Measurements from ENCODE around the gene GHRH. TPM values are rescaled to one million over a fixed set of nuclear protein-coding genes. Genes with fewer than 3 reads are reported as not detected.

The GHRH gene
- total and polyA plus RNA-seq, 4 donors: not detected

- no peak overlapping the region for H3K4me3 ChIP-seq
- DNase-seq (peak; percentile 27 to 61 (median 49)), ATAC-seq (ENCODE audit: insufficient read depth, low FRiP score) (no peak)
- no peaks in the 10 kb centered on the region for H3K36me3 ChIP-seq (ENCODE audit: control insufficient read depth in 4 of 4, insufficient read depth in 4 of 4, low read length in 4 of 4)
- H3K9ac ChIP-seq (ENCODE audit: insufficient read depth in 1 of 2, low read length in 2 of 2): no peak overlapping the region
- 77 to 90% methylated on average over 6 of the region's 6 CpGs for WGBS, 2 donors
- H3K27ac ChIP-seq (ENCODE audit: low read depth in 1 of 2, low read length in 1 of 2): no peak overlapping the region
- H3K4me1 ChIP-seq (ENCODE audit: control insufficient read depth in 5 of 5, insufficient read depth in 5 of 5, low read length in 5 of 5): no peaks in the 10 kb centered on the region
- no peaks in the 10 kb centered on the region for H3K9me3 ChIP-seq (ENCODE audit: control insufficient read depth in 4 of 4, insufficient read depth in 3 of 4, low read length in 3 of 4)
- TF ChIP-seq CTCF (IDR thresholded peaks at IDR 0.05; ENCODE audit: control extremely low read depth, extremely low read depth): no peak
- H3K27me3 ChIP-seq (ENCODE audit: control insufficient read depth in 3 of 3, insufficient read depth in 3 of 3, low read length in 2 of 3): no peaks in the 10 kb centered on the region
Measured at GRCh38 chr20:37282556-37282955, 20.9 kb upstream of the GHRH start.

GRCh38 chr20:37280403-37280802, 18.8 kb upstream of the GHRH start:
- Histone ChIP-seq H3K9ac (ENCODE audit: insufficient read depth in 1 of 2, low read length in 2 of 2) (peak overlapping the region in 1 of 2 donors; percentile 32), H3K36me3 (ENCODE audit: control insufficient read depth in 4 of 4, insufficient read depth in 4 of 4, low read length in 4 of 4) (no peaks in the 10 kb centered on the region), H3K4me1 (ENCODE audit: control insufficient read depth in 5 of 5, insufficient read depth in 5 of 5, low read length in 5 of 5) (peaks cover 0 to 7% (median 0%) of the 10 kb centered on the region in 5 donors), H3K27ac (ENCODE audit: low read depth in 1 of 2, low read length in 1 of 2) (no peak overlapping the region), H3K9me3 (ENCODE audit: control insufficient read depth in 4 of 4, insufficient read depth in 3 of 4, low read length in 3 of 4) (no peaks in the 10 kb centered on the region), H3K4me3 (no peak overlapping the region), H3K27me3 (ENCODE audit: control insufficient read depth in 3 of 3, insufficient read depth in 3 of 3, low read length in 2 of 3) (no peaks in the 10 kb centered on the region)
- 77 to 89% methylated on average over 8 of the region's 8 CpGs for WGBS, 2 donors
- TF ChIP-seq CTCF (IDR thresholded peaks at IDR 0.05; ENCODE audit: control extremely low read depth, extremely low read depth): no peak
- no peak for ATAC-seq (ENCODE audit: insufficient read depth, low FRiP score)
- DNase-seq: no peak

- Histone ChIP-seq H3K4me1 (ENCODE audit: control insufficient read depth in 5 of 5, insufficient read depth in 5 of 5, low read length in 5 of 5) (peaks cover 0 to 7% (median 0%) of the 10 kb centered on the region in 5 donors), H3K9me3 (ENCODE audit: control insufficient read depth in 4 of 4, insufficient read depth in 3 of 4, low read length in 3 of 4) (no peaks in the 10 kb centered on the region), H3K27ac (ENCODE audit: low read depth in 1 of 2, low read length in 1 of 2) (no peak overlapping the region), H3K9ac (ENCODE audit: insufficient read depth in 1 of 2, low read length in 2 of 2) (no peak overlapping the region), H3K27me3 (ENCODE audit: control insufficient read depth in 3 of 3, insufficient read depth in 3 of 3, low read length in 2 of 3) (no peaks in the 10 kb centered on the region), H3K4me3 (no peak overlapping the region), H3K36me3 (ENCODE audit: control insufficient read depth in 4 of 4, insufficient read depth in 4 of 4, low read length in 4 of 4) (no peaks in the 10 kb centered on the region)
- no peak for DNase-seq
- WGBS, 2 donors: 64 to 76% methylated on average over 8 of the region's 8 CpGs
- ATAC-seq (ENCODE audit: insufficient read depth, low FRiP score): no peak
- no peak for TF ChIP-seq CTCF (IDR thresholded peaks at IDR 0.05; ENCODE audit: control extremely low read depth, extremely low read depth)
Measured at GRCh38 chr20:37279820-37280219, 18.2 kb upstream of the GHRH start.

GRCh38 chr20:37278966-37279590, 17.5 kb upstream of the GHRH start:
- Histone ChIP-seq H3K9me3 (ENCODE audit: control insufficient read depth in 4 of 4, insufficient read depth in 3 of 4, low read length in 3 of 4) (no peaks in the 10 kb centered on the region), H3K27ac (ENCODE audit: low read depth in 1 of 2, low read length in 1 of 2) (no peak overlapping the region), H3K4me3 (no peak overlapping the region), H3K9ac (ENCODE audit: insufficient read depth in 1 of 2, low read length in 2 of 2) (no peak overlapping the region), H3K27me3 (ENCODE audit: control insufficient read depth in 3 of 3, insufficient read depth in 3 of 3, low read length in 2 of 3) (no peaks in the 10 kb centered on the region), H3K36me3 (ENCODE audit: control insufficient read depth in 4 of 4, insufficient read depth in 4 of 4, low read length in 4 of 4) (no peaks in the 10 kb centered on the region), H3K4me1 (ENCODE audit: control insufficient read depth in 5 of 5, insufficient read depth in 5 of 5, low read length in 5 of 5) (peaks cover 0 to 7% (median 0%) of the 10 kb centered on the region in 5 donors)
- no peak for ATAC-seq (ENCODE audit: insufficient read depth, low FRiP score)
- 70 to 84% methylated on average over 12 of the region's 12 CpGs for WGBS, 2 donors
- no peak for TF ChIP-seq CTCF (IDR thresholded peaks at IDR 0.05; ENCODE audit: control extremely low read depth, extremely low read depth)
- peak; percentile 16 to 34 (median 27) for DNase-seq

All from lung (tissue), 12 donors.